ENCODE measurements around the gene SGCA. TPM values are rescaled to one million over a fixed set of nuclear protein-coding genes. Genes with fewer than 3 reads are reported as not detected.

The SGCA gene
- total RNA-seq, 1 experiment from 2014 or later = 0.24 TPM

GRCh38 chr17:50171371-50172071 lies 5.7 kb downstream of the SGCA start:
- no peaks in the 10 kb centered on the region for H3K79me1 ChIP-seq (ENCODE audit: insufficient read depth, low read depth, low read length, poor library complexity, severe bottlenecking)
- H3K4me1 ChIP-seq (ENCODE audit: insufficient read depth, low read length) = peaks cover 3% of the 10 kb centered on the region; the same call in 1 of the 2 replicates
- no peak for DNase-seq
- H3K79me2 ChIP-seq (ENCODE audit: insufficient read depth, low read length) = no peaks in the 10 kb centered on the region
- H3K9me3 ChIP-seq (ENCODE audit: control insufficient read depth, low read depth, low read length) = no peaks in the 10 kb centered on the region
- H3K9ac ChIP-seq (ENCODE audit: extremely low read depth, insufficient read length, low read length) = no peak overlapping the region
- TF ChIP-seq CTCF (conservative IDR thresholded peaks at IDR 0.05) = no peak
- H3K27me3 ChIP-seq (ENCODE audit: insufficient read depth, low read length) = no peaks in the 10 kb centered on the region
- peaks cover 20 to 40% of the 10 kb centered on the region in 2 experiments for H3K4me1 Mint-ChIP-seq
- H2BK12ac ChIP-seq (ENCODE audit: insufficient read length, low read depth, low read length) = no peak overlapping the region
- H2BK15ac ChIP-seq (ENCODE audit: low read depth, low read length) = no peak overlapping the region
- H3K9me3 Mint-ChIP-seq = no peaks in the 10 kb centered on the region; a peak in 1 of 5 replicates
- no peak overlapping the region for H2AFZ ChIP-seq (ENCODE audit: low read length)
- H3K27ac ChIP-seq (ENCODE audit: insufficient read length, low read depth, low read length) = no peak overlapping the region
- H3K23ac ChIP-seq (ENCODE audit: insufficient read length, low read depth, low read length) = no peak overlapping the region
- no peak overlapping the region for H3K4me2 ChIP-seq (ENCODE audit: insufficient read depth, insufficient read length, low read length)
- H2BK120ac ChIP-seq (ENCODE audit: low read depth, low read length, poor library complexity, severe bottlenecking) = no peak overlapping the region
- H3K4me3 Mint-ChIP-seq = no peak overlapping the region
- no peak overlapping the region for H3K56ac ChIP-seq (ENCODE audit: insufficient read length, low read depth, low read length)
- peak overlapping the region in 1 of 3 experiments; percentile 57; a peak in 2 of 7 replicates for H3K27ac Mint-ChIP-seq
- H4K20me1 ChIP-seq (ENCODE audit: control insufficient read depth, insufficient read depth, insufficient read length) = no peaks in the 10 kb centered on the region
- H4K91ac ChIP-seq (ENCODE audit: insufficient read length, low read depth, low read length) = no peak overlapping the region
- no peak overlapping the region for H2AK5ac ChIP-seq (ENCODE audit: insufficient read length, low read length)
- H3K23me2 ChIP-seq (ENCODE audit: insufficient read length, low read depth, low read length, poor library complexity, severe bottlenecking) = no peaks in the 10 kb centered on the region
- no peak overlapping the region for H3K4ac ChIP-seq (ENCODE audit: low read depth, low read length)
- no peak overlapping the region for H3K18ac ChIP-seq (ENCODE audit: insufficient read length, low read depth, low read length)
- H3K27me3 Mint-ChIP-seq (ENCODE audit: low read depth) = peaks cover 3% of the 10 kb centered on the region
- peak overlapping the region; percentile 41; the same call in 1 of the 2 replicates for H3K14ac ChIP-seq (ENCODE audit: insufficient read depth, low read length)
- no CpG with 5 or more reads among the region's 17 CpGs for WGBS (ENCODE audit: extremely low coverage, insufficient read length, low lambda C conversion rate)
- no peak overlapping the region for H2BK5ac ChIP-seq (ENCODE audit: insufficient read length, low read length)
- no peak overlapping the region for H3T11ph ChIP-seq (ENCODE audit: low read length)
- H3K36me3 Mint-ChIP-seq (ENCODE audit: insufficient read depth in 1 of 3, low read depth in 3 of 3) = no peaks in the 10 kb centered on the region
- no peak overlapping the region for H4K8ac ChIP-seq (replicated peaks; ENCODE audit: insufficient read length, low read depth, low read length)
- no peak overlapping the region for H2BK20ac ChIP-seq (ENCODE audit: low read depth, low read length, poor library complexity, severe bottlenecking)
- H4K5ac ChIP-seq (ENCODE audit: insufficient read length, low read depth, low read length) = no peak overlapping the region

Data from H9 (cell line).